ENCODE results near the gene PRICKLE2. TPM values are rescaled to one million over a fixed set of nuclear protein-coding genes. Genes with fewer than 3 reads are reported as not detected.

PRICKLE2 gene
- total and polyA plus RNA-seq, 4 donors, result 0.89 to 8.0 (median 3.2) TPM

- Histone ChIP-seq H3K27me3 (ENCODE audit: control insufficient read depth in 4 of 4, insufficient read depth in 4 of 4, low read length in 3 of 4) (no peaks in the 10 kb centered on the region), H3K27ac (ENCODE audit: low read depth in 1 of 2, low read length in 2 of 2) (no peak overlapping the region), H3K4me1 (ENCODE audit: control insufficient read depth in 4 of 4, insufficient read depth in 4 of 4, low read length in 3 of 4) (no peaks in the 10 kb centered on the region), H3K9ac (ENCODE audit: low read depth in 1 of 2, low read length in 2 of 2) (no peak overlapping the region), H3K36me3 (ENCODE audit: control insufficient read depth in 4 of 4, insufficient read depth in 3 of 4, low read depth in 1 of 4, low read length in 3 of 4) (no peaks in the 10 kb centered on the region), H3K9me3 (ENCODE audit: control insufficient read depth in 4 of 4, low read length in 3 of 4) (no peaks in the 10 kb centered on the region), H3K4me3 (ENCODE audit: low read depth in 1 of 3, low read length in 3 of 3) (no peak overlapping the region)
- no peak for DNase-seq (ENCODE audit: low spot score)
- no peak for TF ChIP-seq SP1 (IDR thresholded peaks at IDR 0.05)
- WGBS, result 92% methylated on average over 9 of the region's 9 CpGs
These were observed 80.9 kb downstream of the PRICKLE2 start for GRCh38 chr3:64144241-64144900.

GRCh38 chr3:64143409-64144130 lies 81.7 kb downstream of the PRICKLE2 start:
- no peaks in the 10 kb centered on the region for H3K36me3 ChIP-seq (ENCODE audit: control insufficient read depth in 4 of 4, insufficient read depth in 3 of 4, low read depth in 1 of 4, low read length in 3 of 4)
- H3K9ac ChIP-seq (ENCODE audit: low read depth in 1 of 2, low read length in 2 of 2), result no peak overlapping the region
- no peak for DNase-seq (ENCODE audit: low spot score)
- H3K27ac ChIP-seq (ENCODE audit: low read depth in 1 of 2, low read length in 2 of 2), result no peak overlapping the region
- H3K27me3 ChIP-seq (ENCODE audit: control insufficient read depth in 4 of 4, insufficient read depth in 4 of 4, low read length in 3 of 4), result no peaks in the 10 kb centered on the region
- no peaks in the 10 kb centered on the region for H3K4me1 ChIP-seq (ENCODE audit: control insufficient read depth in 4 of 4, insufficient read depth in 4 of 4, low read length in 3 of 4)
- WGBS, result 86% methylated on average over 5 of the region's 5 CpGs
- no peaks in the 10 kb centered on the region for H3K9me3 ChIP-seq (ENCODE audit: control insufficient read depth in 4 of 4, low read length in 3 of 4)
- TF ChIP-seq HNF4A (conservative IDR thresholded peaks at IDR 0.05), result no peak
- TF ChIP-seq ZBTB33 (IDR thresholded peaks at IDR 0.05), result no peak
- no peak for TF ChIP-seq MAX (IDR thresholded peaks at IDR 0.05)
- no peak for TF ChIP-seq ATF3 (IDR thresholded peaks at IDR 0.05)
- TF ChIP-seq REST (IDR thresholded peaks at IDR 0.05), result no peak
- no peak for TF ChIP-seq YY1 (IDR thresholded peaks at IDR 0.05)
- no peak for TF ChIP-seq NR2F2 (IDR thresholded peaks at IDR 0.05)
- H3K4me3 ChIP-seq (ENCODE audit: low read depth in 1 of 3, low read length in 3 of 3), result no peak overlapping the region

- TF ChIP-seq EGR1 (IDR thresholded peaks at IDR 0.05; ENCODE audit: low read depth in 2 of 2) (no peak), FOXA1 (IDR thresholded peaks at IDR 0.05) (no peak), ATF3 (IDR thresholded peaks at IDR 0.05) (no peak), YY1 (IDR thresholded peaks at IDR 0.05) (no peak), ZBTB33 (IDR thresholded peaks at IDR 0.05) (no peak), MAX (IDR thresholded peaks at IDR 0.05) (no peak), HNF4G (IDR thresholded peaks at IDR 0.05) (no peak), FOXA2 (IDR thresholded peaks at IDR 0.05) (no peak), RXRA (IDR thresholded peaks at IDR 0.05) (no peak), HNF4A (conservative IDR thresholded peaks at IDR 0.05) (no peak), JUND (IDR thresholded peaks at IDR 0.05) (no peak), GABPA (IDR thresholded peaks at IDR 0.05 in 1 of 2, conservative IDR thresholded peaks at IDR 0.05 in 1 of 2) (no peak), RAD21 (IDR thresholded peaks at IDR 0.05) (no peak)
- WGBS, result 73% methylated on average over 3 of the region's 3 CpGs
- Histone ChIP-seq H3K36me3 (ENCODE audit: control insufficient read depth in 4 of 4, insufficient read depth in 3 of 4, low read depth in 1 of 4, low read length in 3 of 4) (no peaks in the 10 kb centered on the region), H3K4me1 (ENCODE audit: control insufficient read depth in 4 of 4, insufficient read depth in 4 of 4, low read length in 3 of 4) (no peaks in the 10 kb centered on the region), H3K27ac (ENCODE audit: low read depth in 1 of 2, low read length in 2 of 2) (no peak overlapping the region), H3K9me3 (ENCODE audit: control insufficient read depth in 4 of 4, low read length in 3 of 4) (no peaks in the 10 kb centered on the region), H3K27me3 (ENCODE audit: control insufficient read depth in 4 of 4, insufficient read depth in 4 of 4, low read length in 3 of 4) (no peaks in the 10 kb centered on the region), H3K4me3 (ENCODE audit: low read depth in 1 of 3, low read length in 3 of 3) (no peak overlapping the region), H3K9ac (ENCODE audit: low read depth in 1 of 2, low read length in 2 of 2) (no peak overlapping the region)
- DNase-seq (ENCODE audit: low spot score), result no peak
These were observed 83.8 kb downstream of the PRICKLE2 start for GRCh38 chr3:64141476-64141875.

Data from liver (tissue), 9 donors.